Stimulated activated CD8-positive, alpha-beta memory T cell treated with anti-CD3 and anti-CD28 coated beads, Interleukin-12 subunit alpha, Interleukin-12 subunit beta, amount 100 ng/mL, for 24 hours (primary cell): ENCODE data around the gene UGT1A10.

Experiments
- DNase-seq: peaks from one replicate; pipeline ENCODE4 v3.0.0-alpha.2; 2020; ENCODE audit errors: extremely low read depth

Gene UGT1A10

GRCh38 chr2:233822101-233822771 lies 186.0 kb downstream of the UGT1A10 start:
- no peak for DNase-seq
